ENCODE results near the gene KCNH1.

Gene KCNH1

DNA sequence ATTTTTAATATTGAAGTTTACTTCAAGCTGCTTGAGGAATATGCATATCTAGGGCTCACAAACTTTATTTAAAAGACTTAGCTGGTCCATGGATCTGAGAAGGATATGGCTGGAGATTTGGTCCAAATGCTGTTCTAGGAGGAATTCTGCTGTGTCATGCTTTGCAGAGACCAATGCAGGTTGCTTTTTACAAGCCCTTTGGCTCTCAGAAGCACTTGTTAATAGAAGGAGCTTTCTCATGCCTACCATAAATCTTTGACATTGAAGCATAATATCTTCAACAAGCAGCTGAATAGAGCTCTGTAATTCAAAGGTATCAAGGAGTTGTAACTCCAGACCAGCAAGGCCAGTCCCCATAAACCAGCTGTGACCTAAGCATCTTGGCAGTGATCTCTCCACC lies 506.2 kb downstream of the KCNH1 start:
- DNase-seq, result no peak

Measured in activated CD4-positive, alpha-beta T cell treated with anti-CD3 and anti-CD28 coated beads, Interleukin-2, amount 50 U/mL, for 1 hour (primary cell).